ENCODE measurements around the gene CSNK1D. TPM values are rescaled to one million over a fixed set of nuclear protein-coding genes. Genes with fewer than 3 reads are reported as not detected.

Gene CSNK1D
- total RNA-seq, 4 donors from 2014 or later = 52.3 to 142 (median 58.8) TPM

- DNase-seq (ENCODE audit: low spot score in 2 of 2) = peak in 1 of 2 donors; percentile 60
- Histone ChIP-seq H3K9me3 (no peaks in the 10 kb centered on the region), H3K27me3 (no peaks in the 10 kb centered on the region), H3K4me1 (peaks cover 52% of the 10 kb centered on the region), H3K27ac (peak overlapping the region; percentile 42), H3K36me3 (no peaks in the 10 kb centered on the region), H3K4me3 (no peak overlapping the region)
- 79% methylated on average over 12 of the region's 12 CpGs for WGBS
- TF ChIP-seq POLR2AphosphoS5 (IDR thresholded peaks at IDR 0.05) (no peak), CTCF (IDR thresholded peaks at IDR 0.05) (no peak), POLR2A (IDR thresholded peaks at IDR 0.05) (no peak), EP300 (IDR thresholded peaks at IDR 0.05) (no peak)
Measured at GRCh38 chr17:82215972-82216300, 57.6 kb downstream of the CSNK1D start.

- Histone ChIP-seq H3K27me3 (no peaks in the 10 kb centered on the region), H3K27ac (no peak overlapping the region), H3K4me3 (no peak overlapping the region), H3K36me3 (no peaks in the 10 kb centered on the region), H3K9me3 (no peaks in the 10 kb centered on the region), H3K4me1 (peaks cover 52% of the 10 kb centered on the region)
- peak in 1 of 2 donors; percentile 68 for DNase-seq (ENCODE audit: low spot score in 2 of 2)
- 68% methylated on average over 12 of the region's 25 CpGs for WGBS
- TF ChIP-seq EP300 (IDR thresholded peaks at IDR 0.05) (no peak), POLR2A (IDR thresholded peaks at IDR 0.05) (no peak), POLR2AphosphoS5 (IDR thresholded peaks at IDR 0.05) (no peak), CTCF (IDR thresholded peaks at IDR 0.05) (no peak)
Measured at GRCh38 chr17:82215095-82215971, 58.2 kb downstream of the CSNK1D start.

- no peak for TF ChIP-seq POLR2A (IDR thresholded peaks at IDR 0.05)
- TF ChIP-seq CTCF (IDR thresholded peaks at IDR 0.05) = no peak
- no peak for TF ChIP-seq EP300 (IDR thresholded peaks at IDR 0.05)
- TF ChIP-seq POLR2AphosphoS5 (IDR thresholded peaks at IDR 0.05) = no peak
- no peaks in the 10 kb centered on the region for H3K27me3 ChIP-seq
- H3K4me1 ChIP-seq = peaks cover 52% of the 10 kb centered on the region
- 82% methylated on average over 9 of the region's 11 CpGs for WGBS
- no peaks in the 10 kb centered on the region for H3K9me3 ChIP-seq
- no peak overlapping the region for H3K4me3 ChIP-seq
- DNase-seq (ENCODE audit: low spot score in 2 of 2) = no peak
- no peak overlapping the region for H3K27ac ChIP-seq
- H3K36me3 ChIP-seq = no peaks in the 10 kb centered on the region
Measured at GRCh38 chr17:82214012-82214628, 59.4 kb downstream of the CSNK1D start.

- 40% methylated on average over 8 of the region's 37 CpGs for WGBS
- no peaks in the 10 kb centered on the region for H3K27me3 ChIP-seq
- H3K27ac ChIP-seq = peak overlapping the region; percentile 75
- H3K36me3 ChIP-seq = no peaks in the 10 kb centered on the region
- TF ChIP-seq CTCF (IDR thresholded peaks at IDR 0.05) = no peak
- H3K4me3 ChIP-seq = peak overlapping the region; percentile 91
- peaks cover 52% of the 10 kb centered on the region for H3K4me1 ChIP-seq
- no peaks in the 10 kb centered on the region for H3K9me3 ChIP-seq
- DNase-seq (ENCODE audit: low spot score in 2 of 2) = peak in 1 of 2 donors; percentile 77
Measured at GRCh38 chr17:82213251-82214011, 60.1 kb downstream of the CSNK1D start.

All from suprapubic skin (tissue), 4 donors.